PFSK-1 (cell line): Measurements from ENCODE around the gene NEB.

Source experiments
- FOXP2 ChIP-seq: optimal IDR thresholded peaks from 2 replicates; pipeline ENCODE3; 2011; ENCODE audit warnings: borderline replicate concordance, control low read depth, inconsistent platforms; ENCODE audit not compliant: insufficient read depth; ENCODE audit errors: extremely low read length, extremely low read depth
- POLR2AphosphoS5 ChIP-seq: IDR thresholded peaks from 2 replicates; pipeline ENCODE4 v1.6.1; 2012; ENCODE audit warnings: low read depth, mild to moderate bottlenecking, control low read depth, low read length, moderate library complexity
- SIN3A ChIP-seq: IDR thresholded peaks from 2 replicates; pipeline ENCODE4 v1.6.1; 2012; ENCODE audit warnings: mild to moderate bottlenecking, low read length, moderate library complexity, borderline replicate concordance; ENCODE audit not compliant: insufficient read depth
- TAF1 ChIP-seq: IDR thresholded peaks from 2 replicates; pipeline ENCODE4 v1.6.1; 2012; ENCODE audit warnings: low read length, control low read depth, borderline replicate concordance; ENCODE audit not compliant: insufficient read depth
- TF ChIP-seq, protein P1 (sequence below), 2 experiments: IDR thresholded peaks; 2 replicates each; pipeline versions ENCODE4 v1.6.1 to v1.8.0; 2011 to 2012; ENCODE audit warnings: low read depth in 2 of 2, low read length in 2 of 2, control low read depth in 1 of 2, inconsistent platforms in 1 of 2, mild to moderate bottlenecking in 1 of 2, moderate library complexity in 1 of 2; ENCODE audit not compliant: insufficient read depth in 1 of 2

Gene NEB

GRCh38 chr2:151483546-151483945 is 250.7 kb downstream of the NEB start:
- TF ChIP-seq TAF1 (no peak), POLR2AphosphoS5 (no peak), FOXP2 (no peak), SIN3A (no peak)
- TF ChIP-seq, protein P1, sequence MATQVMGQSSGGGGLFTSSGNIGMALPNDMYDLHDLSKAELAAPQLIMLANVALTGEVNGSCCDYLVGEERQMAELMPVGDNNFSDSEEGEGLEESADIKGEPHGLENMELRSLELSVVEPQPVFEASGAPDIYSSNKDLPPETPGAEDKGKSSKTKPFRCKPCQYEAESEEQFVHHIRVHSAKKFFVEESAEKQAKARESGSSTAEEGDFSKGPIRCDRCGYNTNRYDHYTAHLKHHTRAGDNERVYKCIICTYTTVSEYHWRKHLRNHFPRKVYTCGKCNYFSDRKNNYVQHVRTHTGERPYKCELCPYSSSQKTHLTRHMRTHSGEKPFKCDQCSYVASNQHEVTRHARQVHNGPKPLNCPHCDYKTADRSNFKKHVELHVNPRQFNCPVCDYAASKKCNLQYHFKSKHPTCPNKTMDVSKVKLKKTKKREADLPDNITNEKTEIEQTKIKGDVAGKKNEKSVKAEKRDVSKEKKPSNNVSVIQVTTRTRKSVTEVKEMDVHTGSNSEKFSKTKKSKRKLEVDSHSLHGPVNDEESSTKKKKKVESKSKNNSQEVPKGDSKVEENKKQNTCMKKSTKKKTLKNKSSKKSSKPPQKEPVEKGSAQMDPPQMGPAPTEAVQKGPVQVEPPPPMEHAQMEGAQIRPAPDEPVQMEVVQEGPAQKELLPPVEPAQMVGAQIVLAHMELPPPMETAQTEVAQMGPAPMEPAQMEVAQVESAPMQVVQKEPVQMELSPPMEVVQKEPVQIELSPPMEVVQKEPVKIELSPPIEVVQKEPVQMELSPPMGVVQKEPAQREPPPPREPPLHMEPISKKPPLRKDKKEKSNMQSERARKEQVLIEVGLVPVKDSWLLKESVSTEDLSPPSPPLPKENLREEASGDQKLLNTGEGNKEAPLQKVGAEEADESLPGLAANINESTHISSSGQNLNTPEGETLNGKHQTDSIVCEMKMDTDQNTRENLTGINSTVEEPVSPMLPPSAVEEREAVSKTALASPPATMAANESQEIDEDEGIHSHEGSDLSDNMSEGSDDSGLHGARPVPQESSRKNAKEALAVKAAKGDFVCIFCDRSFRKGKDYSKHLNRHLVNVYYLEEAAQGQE (IDR thresholded peaks at IDR 0.05; ENCODE audit: insufficient read depth in 1 of 2, low read depth in 2 of 2, low read length in 2 of 2) = no peak

GRCh38 chr2:151482171-151482725 is 252.0 kb downstream of the NEB start:
- TF ChIP-seq, protein P1 (IDR thresholded peaks at IDR 0.05; ENCODE audit: insufficient read depth in 1 of 2, low read depth in 2 of 2, low read length in 2 of 2) = no peak
- no peak for TF ChIP-seq SIN3A
- no peak for TF ChIP-seq POLR2AphosphoS5
- TF ChIP-seq TAF1 = no peak

DNA sequence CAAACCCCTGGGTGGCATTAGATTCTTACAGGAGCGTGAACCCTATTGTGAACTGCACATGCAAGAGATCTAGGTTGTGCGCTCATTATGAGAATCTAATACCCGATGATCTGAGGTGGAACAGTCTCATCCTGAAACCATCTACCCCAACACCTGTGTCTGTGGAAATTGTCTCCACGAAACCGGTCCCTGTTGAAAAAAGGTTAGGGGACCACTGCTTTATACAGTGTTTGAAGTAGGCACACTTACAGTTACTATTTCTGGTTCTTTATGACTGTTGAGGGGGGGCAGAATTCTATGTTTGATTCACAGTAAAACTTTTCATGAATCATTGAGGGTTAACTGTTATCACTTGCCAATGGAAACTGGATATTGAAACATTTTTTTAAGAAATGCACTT is 252.5 kb downstream of the NEB start:
- TF ChIP-seq POLR2AphosphoS5 = no peak
- no peak for TF ChIP-seq TAF1
- no peak for TF ChIP-seq SIN3A
- TF ChIP-seq FOXP2 = no peak
- TF ChIP-seq, protein P1 (IDR thresholded peaks at IDR 0.05; ENCODE audit: insufficient read depth in 1 of 2, low read depth in 2 of 2, low read length in 2 of 2) = no peak

- TF ChIP-seq SIN3A = no peak
- TF ChIP-seq POLR2AphosphoS5 = no peak
- TF ChIP-seq, protein P1 (IDR thresholded peaks at IDR 0.05; ENCODE audit: insufficient read depth in 1 of 2, low read depth in 2 of 2, low read length in 2 of 2) = no peak
- TF ChIP-seq FOXP2 = no peak
- no peak for TF ChIP-seq TAF1
Measured at GRCh38 chr2:151478011-151478410, 256.3 kb downstream of the NEB start.

- TF ChIP-seq SIN3A (no peak), TAF1 (no peak), FOXP2 (no peak), POLR2AphosphoS5 (no peak)
- TF ChIP-seq, protein P1 (IDR thresholded peaks at IDR 0.05; ENCODE audit: insufficient read depth in 1 of 2, low read depth in 2 of 2, low read length in 2 of 2) = no peak
Measured at GRCh38 chr2:151476287-151476686, 258.0 kb downstream of the NEB start.
